Astrocyte of the cerebellum (primary cell): ENCODE results near the gene AFAP1.

Source experiments
- DNase-seq: peaks from one replicate; pipeline ENCODE4 v3.0.0-alpha.2; 2011; ENCODE audit warnings: low read depth
- H3K4me3 ChIP-seq: 2 replicates; pipeline ENCODE4 v1.5.1; 2011; ENCODE audit warnings: mild to moderate bottlenecking, low read depth, low read length, moderate library complexity
- in situ Hi-C: cut with HindIII; loops from 2 replicates; pipeline ENCODE4 v1.10.0; 2017; ENCODE audit warnings: low sequenced_read_pairs
- TF ChIP-seq, protein P1 (sequence below): IDR thresholded peaks from 2 replicates; pipeline ENCODE4 v1.5.1; 2012; ENCODE audit warnings: low read length, low read depth, moderate library complexity, mild to moderate bottlenecking; ENCODE audit errors: missing control alignments

Gene AFAP1

DNA sequence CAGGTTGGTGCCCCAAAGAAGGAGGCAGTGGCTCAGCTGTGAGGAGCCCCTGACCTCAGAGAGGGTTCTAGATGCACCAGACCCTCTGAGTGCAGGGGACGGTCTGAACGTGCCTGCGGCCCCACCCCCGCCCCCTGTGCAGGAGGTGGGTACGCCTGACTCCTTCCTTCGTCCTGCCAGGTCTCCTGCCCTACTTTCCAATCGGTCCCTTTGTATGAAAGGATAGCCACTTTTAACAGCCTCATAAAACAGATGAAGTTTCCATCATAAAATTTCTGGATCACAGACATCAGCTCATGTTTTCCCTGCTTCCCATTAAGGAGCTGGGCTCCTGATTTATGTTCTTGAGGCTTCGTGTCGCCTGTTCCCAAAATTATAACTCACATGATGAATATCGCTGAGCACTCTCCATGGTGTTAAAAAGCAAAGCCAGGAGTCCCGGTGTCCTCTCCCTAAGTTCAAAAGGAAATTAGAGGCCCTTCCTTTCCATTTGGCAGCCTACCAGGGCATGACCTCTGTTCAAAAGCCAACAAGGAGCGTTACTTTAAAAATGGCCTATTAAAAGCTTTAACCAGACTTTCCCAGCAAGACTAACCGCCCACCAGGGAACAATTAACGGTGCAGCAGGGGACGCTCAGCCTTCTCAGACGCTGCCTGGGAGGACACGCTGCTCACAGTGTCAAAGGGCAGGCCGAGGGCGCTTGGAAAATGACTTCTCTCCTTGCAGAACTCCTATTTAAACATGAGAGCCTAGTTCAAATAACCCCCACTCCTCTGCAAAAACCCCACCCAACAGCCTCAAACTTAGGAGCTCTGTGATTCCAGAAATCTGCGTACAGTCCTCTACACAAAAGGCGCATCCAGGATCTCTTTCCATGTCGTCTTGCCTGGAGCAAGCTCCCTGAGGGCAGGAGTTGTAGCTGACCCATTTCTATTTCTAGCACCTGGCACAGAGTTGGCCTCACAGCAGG lies 181.9 kb downstream of the AFAP1 start:
- no peak for DNase-seq

DNA sequence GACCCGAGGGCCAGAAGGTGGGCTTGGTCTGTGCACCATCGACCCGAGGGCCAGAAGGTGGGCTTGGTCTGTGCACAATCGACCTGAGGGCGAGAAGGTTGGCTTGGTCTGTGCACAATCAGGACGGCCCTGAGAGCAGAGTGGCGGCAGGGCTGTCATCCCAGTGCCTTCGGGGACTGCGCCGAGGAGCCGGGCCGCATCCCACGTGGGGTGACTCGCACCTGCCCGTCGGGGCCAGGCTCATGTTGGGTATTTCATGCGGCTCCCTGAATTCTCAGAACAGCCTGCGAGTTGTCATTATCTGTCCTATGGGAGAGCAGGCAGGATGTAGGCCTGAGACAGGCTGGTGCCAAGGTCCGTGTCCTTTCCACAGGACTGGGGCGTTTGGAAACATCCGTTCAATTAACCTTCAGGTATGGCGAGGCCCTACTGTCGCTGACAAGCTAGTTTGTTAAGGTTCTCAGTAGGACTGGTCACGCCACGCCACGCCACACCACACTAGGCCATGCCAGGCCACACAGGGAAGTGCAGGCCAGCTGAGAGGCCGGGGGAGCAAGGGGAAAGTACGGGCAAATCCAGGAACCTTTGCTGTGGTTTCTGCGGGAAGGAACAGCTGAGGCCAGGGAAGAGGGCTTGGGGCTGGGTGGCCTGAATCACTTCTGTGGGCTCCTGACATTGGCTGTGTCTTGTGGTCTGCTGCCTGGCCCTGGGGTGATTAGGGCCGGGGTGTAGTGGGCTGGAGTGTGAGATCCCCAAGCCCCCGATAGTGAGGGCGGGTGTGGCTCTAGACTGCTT lies 182.9 kb downstream of the AFAP1 start:
- H3K4me3 ChIP-seq, result no peak overlapping the region
- no peak for DNase-seq
- in situ Hi-C loops, result loop anchor here (10.0 kb wide), 1 partner anchor 62 kb away; no protein-coding TSS in a partner anchor
- TF ChIP-seq, protein P1, sequence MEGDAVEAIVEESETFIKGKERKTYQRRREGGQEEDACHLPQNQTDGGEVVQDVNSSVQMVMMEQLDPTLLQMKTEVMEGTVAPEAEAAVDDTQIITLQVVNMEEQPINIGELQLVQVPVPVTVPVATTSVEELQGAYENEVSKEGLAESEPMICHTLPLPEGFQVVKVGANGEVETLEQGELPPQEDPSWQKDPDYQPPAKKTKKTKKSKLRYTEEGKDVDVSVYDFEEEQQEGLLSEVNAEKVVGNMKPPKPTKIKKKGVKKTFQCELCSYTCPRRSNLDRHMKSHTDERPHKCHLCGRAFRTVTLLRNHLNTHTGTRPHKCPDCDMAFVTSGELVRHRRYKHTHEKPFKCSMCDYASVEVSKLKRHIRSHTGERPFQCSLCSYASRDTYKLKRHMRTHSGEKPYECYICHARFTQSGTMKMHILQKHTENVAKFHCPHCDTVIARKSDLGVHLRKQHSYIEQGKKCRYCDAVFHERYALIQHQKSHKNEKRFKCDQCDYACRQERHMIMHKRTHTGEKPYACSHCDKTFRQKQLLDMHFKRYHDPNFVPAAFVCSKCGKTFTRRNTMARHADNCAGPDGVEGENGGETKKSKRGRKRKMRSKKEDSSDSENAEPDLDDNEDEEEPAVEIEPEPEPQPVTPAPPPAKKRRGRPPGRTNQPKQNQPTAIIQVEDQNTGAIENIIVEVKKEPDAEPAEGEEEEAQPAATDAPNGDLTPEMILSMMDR, result no peak

More for the DNA sequence above, 181.9 kb downstream of the AFAP1 start:
- H3K4me3 ChIP-seq, result no peak overlapping the region
- TF ChIP-seq, protein P1, result no peak
- in situ Hi-C loops, result loop anchor here (10.0 kb wide), 1 partner anchor 63 kb away; no protein-coding TSS in a partner anchor

DNA sequence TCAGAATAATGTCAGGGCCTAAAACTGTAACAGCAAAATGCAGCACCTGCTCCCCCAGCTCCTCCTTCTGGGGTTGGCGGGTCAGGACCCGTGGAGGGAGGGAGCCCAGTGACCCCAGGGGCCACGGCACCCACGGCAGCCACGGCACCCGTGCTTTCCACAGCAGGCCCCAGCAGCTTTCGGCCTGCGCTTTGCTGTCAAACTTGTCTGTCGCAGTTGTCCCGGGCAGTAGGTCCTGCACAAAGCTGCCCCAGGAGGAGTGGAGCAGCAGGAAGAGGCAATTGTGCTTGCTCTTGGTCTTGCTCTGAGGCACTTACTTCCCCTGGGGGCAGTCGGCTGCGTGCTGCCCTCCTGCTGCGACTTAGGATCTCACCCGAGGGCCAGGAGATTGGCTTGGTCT lies 183.6 kb downstream of the AFAP1 start:
- TF ChIP-seq, protein P1, result no peak
- H3K4me3 ChIP-seq, result no peak overlapping the region
- in situ Hi-C loops, result loop anchor here (10.0 kb wide), 1 partner anchor 61 kb away; no protein-coding TSS in a partner anchor
- DNase-seq, result no peak

DNA sequence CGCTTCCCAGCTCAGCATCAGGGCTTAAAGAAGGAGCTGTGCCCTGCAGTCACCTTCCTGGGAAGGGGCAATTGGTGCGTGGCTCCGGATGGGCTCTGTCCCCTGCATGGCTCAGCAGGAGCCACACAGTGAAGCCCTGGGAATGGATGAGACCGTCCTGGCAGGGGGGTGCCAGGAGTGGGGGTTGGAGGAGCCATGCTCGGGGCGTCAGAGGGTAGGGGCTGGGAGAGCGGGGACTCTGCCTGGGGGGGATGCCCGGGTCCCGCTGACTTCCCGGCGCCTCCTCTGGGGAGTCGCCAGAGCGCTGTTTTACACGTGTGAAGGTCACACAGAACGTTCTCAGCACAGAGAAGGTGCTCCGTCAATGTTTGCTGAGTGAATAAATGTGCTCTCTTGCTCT lies 184.1 kb downstream of the AFAP1 start:
- TF ChIP-seq, protein P1, result no peak
- no peak overlapping the region for H3K4me3 ChIP-seq
- no peak for DNase-seq
- in situ Hi-C loops, result loop anchor here (10.0 kb wide), 1 partner anchor 61 kb away; no protein-coding TSS in a partner anchor

DNA sequence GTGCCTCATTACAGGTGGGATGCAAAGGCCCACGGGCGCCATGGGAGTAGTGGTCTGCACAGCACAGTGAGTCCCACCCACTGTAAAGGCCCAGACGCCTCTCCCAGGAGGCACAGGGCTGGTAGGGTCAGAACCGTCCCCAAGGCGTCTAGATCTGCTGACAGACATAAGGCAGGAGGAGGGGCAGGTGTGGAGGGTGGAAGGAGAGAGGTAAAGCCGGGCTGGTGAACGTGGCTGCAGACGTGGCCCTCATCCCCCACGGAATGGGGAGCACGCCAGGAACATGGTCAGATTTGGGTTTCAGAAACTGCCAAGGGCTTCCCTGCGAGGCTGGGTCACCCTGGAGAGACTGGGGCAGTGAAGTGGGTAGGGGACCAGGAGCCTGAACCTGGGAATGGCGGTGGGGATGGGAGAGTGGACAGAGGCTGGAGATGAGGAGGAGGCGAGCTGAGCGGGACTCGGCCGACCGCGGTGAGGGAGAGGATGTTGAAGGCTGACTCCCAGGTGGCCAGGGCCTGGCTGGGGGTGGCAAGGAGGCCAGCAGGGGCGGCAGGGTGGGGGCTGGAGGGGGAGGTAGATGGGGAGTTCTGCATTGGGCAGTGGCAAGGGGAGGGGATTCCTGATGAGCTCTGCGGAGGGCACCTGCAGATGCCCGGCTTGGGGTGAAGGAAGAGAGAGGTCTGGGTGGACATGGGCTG lies 184.9 kb downstream of the AFAP1 start:
- in situ Hi-C loops, result loop anchor here (5.0 to 10.0 kb wide), 2 partner anchors 48 to 60 kb away; no protein-coding TSS in a partner anchor
- TF ChIP-seq, protein P1, result no peak
- H3K4me3 ChIP-seq, result no peak overlapping the region
- DNase-seq, result no peak
